PC-3 (cell line): ENCODE data around the gene MAPK4. TPM values are rescaled to one million over a fixed set of nuclear protein-coding genes. Genes with fewer than 3 reads are reported as not detected.
"Not testable (repeated sequence)": the region's sequence is repeated elsewhere in the genome, so short reads cannot be mapped to it uniquely, and the experiment has no call there.

ENCODE experiments used
- ATAC-seq: fragments of 200-7000 bp; cut with Tn5 transposase; 2 replicates; pipeline ENCODE4 v1.9.1; 2020; ENCODE audit warnings: mild to moderate bottlenecking, moderate library complexity
- BruUV-seq: library from RNA; stranded (reverse); fragments of 400-500 nt; replicated peaks from 2 replicates; lab custom pipeline; 2021; lab: Mats Ljungman, UMichigan
- CTCF ChIA-PET: fragments of 300-600 bp; sonication (Branson Sonifier 250); formaldehyde crosslinking; loops from one replicate; lab custom pipeline; 2022; ENCODE audit warnings: antibody characterized with exemption; lab: Charles Lee
- POLR2A ChIA-PET: fragments of 300-600 bp; sonication (Branson Sonifier 250); formaldehyde crosslinking; loops from one replicate; lab custom pipeline; 2022; ENCODE audit warnings: antibody characterized with exemption; ENCODE audit not compliant: unreplicated experiment; lab: Charles Lee
- DNase-seq: peaks from one replicate; pipeline ENCODE4 v3.0.0-alpha.2; 2015
- H2AFZ ChIP-seq: fragments of 300-600 bp; sonication (generic); 2 replicates; pipeline ENCODE4 v1.6.0; 2016; ENCODE audit warnings: antibody characterized with exemption, low read length
- H3F3A ChIP-seq: fragments of 300-600 bp; sonication (generic); one replicate; pipeline ENCODE4 v1.6.0; 2017; ENCODE audit warnings: antibody characterized with exemption, low read length, control low read depth, mild to moderate bottlenecking; ENCODE audit not compliant: unreplicated experiment
- H3K27ac ChIP-seq: fragments of 300-600 bp; sonication (generic); 2 replicates; pipeline ENCODE4 v1.5.1; 2016; ENCODE audit warnings: mild to moderate bottlenecking, low read length
- H3K27me3 ChIP-seq: fragments of 300-600 bp; sonication (generic); 2 replicates; pipeline ENCODE4 v1.6.1; 2016; ENCODE audit warnings: low read length, mixed read lengths
- H3K36me3 ChIP-seq: fragments of 300-600 bp; sonication (generic); 2 replicates; pipeline ENCODE4 v1.6.1; 2016; ENCODE audit warnings: low read depth, mixed run types, low read length, mixed read lengths
- H3K4me1 ChIP-seq: fragments of 300-600 bp; sonication (generic); 2 replicates; pipeline ENCODE4 v1.5.1; 2016; ENCODE audit warnings: low read length; ENCODE audit not compliant: insufficient read depth
- H3K4me2 ChIP-seq: fragments of 300-600 bp; sonication (generic); 2 replicates; pipeline ENCODE4 v1.6.0; 2016; ENCODE audit warnings: low read length
- H3K4me3 ChIP-seq: fragments of 300-600 bp; sonication (generic); 2 replicates; pipeline ENCODE4 v1.5.1; 2016; ENCODE audit warnings: mild to moderate bottlenecking, low read length, mixed read lengths
- H3K79me2 ChIP-seq: fragments of 300-600 bp; sonication (generic); 2 replicates; pipeline ENCODE4 v1.6.1; 2017; ENCODE audit warnings: low read length, mixed read lengths
- H3K9ac ChIP-seq: fragments of 300-600 bp; sonication (generic); 2 replicates; pipeline ENCODE4 v1.6.0; 2016; ENCODE audit warnings: mild to moderate bottlenecking, low read length
- H3K9me2 ChIP-seq: fragments of 300-600 bp; sonication (generic); replicated peaks from 2 replicates; pipeline ENCODE4 v1.6.1; 2016; ENCODE audit warnings: mixed run types, low read length, mixed read lengths
- H3K9me3 ChIP-seq: fragments of 300-600 bp; sonication (generic); 2 replicates; pipeline ENCODE4 v1.6.1; 2016; ENCODE audit warnings: low read length, mixed read lengths
- H4K20me1 ChIP-seq: fragments of 300-600 bp; sonication (generic); 2 replicates; pipeline ENCODE4 v1.6.1; 2016; ENCODE audit warnings: low read length, mixed read lengths
- EZH2 ChIP-seq: fragments of 300-600 bp; sonication (generic); IDR thresholded peaks from one replicate; pipeline ENCODE4 v1.6.1; 2017; ENCODE audit warnings: antibody characterized with exemption, mild to moderate bottlenecking, low read length; ENCODE audit not compliant: unreplicated experiment
- EZH2phosphoT487 ChIP-seq: fragments of 300-600 bp; sonication (generic); IDR thresholded peaks from 2 replicates; pipeline ENCODE4 v1.6.1; 2018; ENCODE audit warnings: mild to moderate bottlenecking, antibody characterized with exemption, low read length, borderline replicate concordance
- intact Hi-C: fragments of 100-400 bp; cut with micrococcal nuclease; formaldehyde crosslinking; loops from 2 replicates; pipeline ENCODE4 v1.9.0; 2023
- total RNA-seq: library from RNA; depleted of rRNA; stranded (reverse); fragments of >200 nt; gene quantifications from 2 replicates; pipeline ENCODE4 v1.2.3, GENCODE V29; 2014
- TF ChIP-seq, protein P1 (sequence below): fragments of 300-600 bp; sonication (generic); conservative IDR thresholded peaks from 2 replicates; pipeline ENCODE4 v1.5.1; 2017; ENCODE audit warnings: antibody characterized with exemption, low read depth, mild to moderate bottlenecking, low read length

Gene MAPK4
- total RNA-seq, 1 experiment from 2014 or later: not detected

DNA sequence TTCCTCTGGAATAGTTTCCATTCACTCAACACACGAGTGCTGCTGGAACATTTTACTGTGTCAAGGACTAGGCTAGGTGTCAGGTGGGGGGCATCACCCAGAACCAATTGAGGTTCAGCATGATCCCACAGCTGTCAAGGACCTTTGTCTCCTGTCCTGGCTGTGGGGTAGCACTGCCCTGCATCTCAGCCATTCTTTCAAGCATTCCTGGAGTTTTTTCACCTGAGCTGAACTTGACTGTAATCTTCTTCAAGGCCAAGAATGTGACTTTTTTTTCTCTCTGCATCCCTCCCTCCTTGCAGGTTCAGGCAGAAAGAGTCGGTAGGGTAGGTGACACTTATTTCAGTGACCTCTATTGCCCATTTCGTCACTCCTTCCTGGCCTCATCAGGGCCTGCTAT lies 3.5 kb downstream of the MAPK4 start:
- ChIA-PET CTCF (no interaction called here), POLR2A (no interaction called here)
- Histone ChIP-seq H3K4me3 (no peak overlapping the region), H3K9me3 (no peaks in the 10 kb centered on the region), H4K20me1 (no peaks in the 10 kb centered on the region), H3F3A (no peaks in the 10 kb centered on the region), H3K4me2 (no peak overlapping the region), H3K27ac (no peak overlapping the region), H3K79me2 (no peaks in the 10 kb centered on the region), H3K9me2 (no peaks in the 10 kb centered on the region), H3K27me3 (peaks cover 25% of the 10 kb centered on the region), H3K4me1 (no peaks in the 10 kb centered on the region), H2AFZ (no peak overlapping the region), H3K36me3 (no peaks in the 10 kb centered on the region), H3K9ac (no peak overlapping the region)
- TF ChIP-seq EZH2phosphoT487: no peak
- TF ChIP-seq, protein P1, sequence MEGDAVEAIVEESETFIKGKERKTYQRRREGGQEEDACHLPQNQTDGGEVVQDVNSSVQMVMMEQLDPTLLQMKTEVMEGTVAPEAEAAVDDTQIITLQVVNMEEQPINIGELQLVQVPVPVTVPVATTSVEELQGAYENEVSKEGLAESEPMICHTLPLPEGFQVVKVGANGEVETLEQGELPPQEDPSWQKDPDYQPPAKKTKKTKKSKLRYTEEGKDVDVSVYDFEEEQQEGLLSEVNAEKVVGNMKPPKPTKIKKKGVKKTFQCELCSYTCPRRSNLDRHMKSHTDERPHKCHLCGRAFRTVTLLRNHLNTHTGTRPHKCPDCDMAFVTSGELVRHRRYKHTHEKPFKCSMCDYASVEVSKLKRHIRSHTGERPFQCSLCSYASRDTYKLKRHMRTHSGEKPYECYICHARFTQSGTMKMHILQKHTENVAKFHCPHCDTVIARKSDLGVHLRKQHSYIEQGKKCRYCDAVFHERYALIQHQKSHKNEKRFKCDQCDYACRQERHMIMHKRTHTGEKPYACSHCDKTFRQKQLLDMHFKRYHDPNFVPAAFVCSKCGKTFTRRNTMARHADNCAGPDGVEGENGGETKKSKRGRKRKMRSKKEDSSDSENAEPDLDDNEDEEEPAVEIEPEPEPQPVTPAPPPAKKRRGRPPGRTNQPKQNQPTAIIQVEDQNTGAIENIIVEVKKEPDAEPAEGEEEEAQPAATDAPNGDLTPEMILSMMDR: no peak
- TF ChIP-seq EZH2: no peak
- no TSS peak for BruUV-seq
- intact Hi-C loops: no loop called here
- DNase-seq: no peak
- no peak for ATAC-seq

DNA sequence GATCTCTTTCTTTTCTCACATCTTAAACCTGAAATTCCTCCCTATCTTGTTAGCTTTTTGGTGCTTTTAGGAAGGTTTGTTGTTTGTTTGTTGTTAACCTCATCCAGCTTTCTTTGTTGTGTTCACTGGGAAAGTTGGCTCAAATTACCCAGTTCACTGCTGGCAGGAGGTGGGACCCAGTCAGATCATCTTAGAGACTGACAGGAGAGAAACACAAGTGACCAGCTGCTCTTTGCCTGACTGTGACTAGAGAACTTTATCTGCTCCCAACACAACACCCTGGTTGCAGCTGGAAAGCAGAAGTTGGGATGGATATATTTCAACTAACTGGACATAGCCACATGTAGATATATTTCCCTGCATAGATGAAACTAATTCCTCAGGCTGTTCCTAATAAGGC lies 10.0 kb downstream of the MAPK4 start:
- Histone ChIP-seq H3K9ac (no peak overlapping the region), H3K4me1 (no peaks in the 10 kb centered on the region), H3K4me2 (no peak overlapping the region), H3K9me3 (no peaks in the 10 kb centered on the region), H3K36me3 (no peaks in the 10 kb centered on the region), H3K27me3 (peaks cover 8% of the 10 kb centered on the region; the same call in 1 of the 2 replicates), H3K4me3 (no peak overlapping the region), H3K9me2 (no peaks in the 10 kb centered on the region), H4K20me1 (no peaks in the 10 kb centered on the region), H3F3A (no peaks in the 10 kb centered on the region), H2AFZ (no peak overlapping the region), H3K79me2 (no peaks in the 10 kb centered on the region), H3K27ac (no peak overlapping the region)
- TF ChIP-seq, protein P1: no peak
- TF ChIP-seq EZH2phosphoT487 (no peak), EZH2 (no peak)
- ATAC-seq (no peak), DNase-seq (no peak)
- CTCF ChIA-PET: no interaction called here
- intact Hi-C loops: no loop called here
- no TSS peak for BruUV-seq
- POLR2A ChIA-PET: no interaction called here

DNA sequence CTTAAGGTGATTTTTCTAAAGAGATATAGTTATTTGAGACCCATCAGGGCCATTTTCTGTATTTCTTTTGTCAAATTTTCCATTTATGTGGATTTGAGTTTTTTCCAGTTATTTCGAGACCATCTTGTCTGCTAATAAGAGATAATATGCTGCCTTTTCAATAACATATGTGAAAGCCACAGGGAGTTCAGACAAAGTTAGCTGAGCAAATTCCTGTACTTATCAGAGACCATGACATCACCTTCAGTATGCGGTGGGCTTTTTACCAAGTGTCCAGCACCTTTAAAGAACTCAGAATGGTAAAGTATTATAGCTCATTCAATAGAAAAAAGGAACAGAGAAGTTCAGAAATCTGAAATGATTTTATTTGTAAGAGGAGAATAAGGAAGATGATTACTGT lies 11.7 kb downstream of the MAPK4 start:
- H3K9me2 ChIP-seq: no peaks in the 10 kb centered on the region
- H3K9ac ChIP-seq: no peak overlapping the region
- H3K4me2 ChIP-seq: no peak overlapping the region
- peaks cover 9% of the 10 kb centered on the region; the same call in 1 of the 2 replicates for H3K27me3 ChIP-seq
- DNase-seq (no peak), ATAC-seq (no peak)
- no peaks in the 10 kb centered on the region for H3K36me3 ChIP-seq
- ChIA-PET CTCF (no interaction called here), POLR2A (no interaction called here)
- H3F3A ChIP-seq: no peaks in the 10 kb centered on the region
- no peaks in the 10 kb centered on the region for H3K4me1 ChIP-seq
- TF ChIP-seq EZH2phosphoT487 (no peak), EZH2 (no peak)
- TF ChIP-seq, protein P1: no peak
- H3K4me3 ChIP-seq: no peak overlapping the region
- BruUV-seq: no TSS peak
- no peaks in the 10 kb centered on the region for H4K20me1 ChIP-seq
- H2AFZ ChIP-seq: no peak overlapping the region
- intact Hi-C loops: no loop called here
- no peak overlapping the region for H3K27ac ChIP-seq
- H3K9me3 ChIP-seq: no peaks in the 10 kb centered on the region
- H3K79me2 ChIP-seq: no peaks in the 10 kb centered on the region

DNA sequence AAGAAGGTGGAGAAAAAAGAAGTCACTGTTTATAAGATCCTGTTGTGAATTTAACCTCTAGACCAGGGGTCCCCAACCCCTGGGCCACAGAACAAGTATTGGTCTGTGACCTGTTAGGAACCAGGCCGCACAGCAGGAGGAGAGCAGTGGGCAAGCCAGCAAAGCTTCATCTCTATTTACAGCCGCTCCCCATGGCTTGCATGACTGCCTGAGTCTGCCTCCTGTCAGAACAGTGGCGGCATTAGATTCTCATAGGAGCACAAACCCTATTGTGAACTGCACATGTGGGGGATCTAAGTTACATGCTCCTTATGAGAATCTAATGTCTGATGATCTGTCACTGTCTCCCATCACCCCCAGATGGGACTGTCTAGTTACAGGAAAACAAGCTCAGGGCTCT lies 13.3 kb downstream of the MAPK4 start:
- POLR2A ChIA-PET, H3K9ac ChIP-seq, BruUV-seq, H3K4me1 ChIP-seq, H3K27me3 ChIP-seq, CTCF ChIA-PET, H3K9me3 ChIP-seq, H2AFZ ChIP-seq, H3K27ac ChIP-seq, DNase-seq, H3F3A ChIP-seq, H3K4me2 ChIP-seq, H4K20me1 ChIP-seq, H3K9me2 ChIP-seq, H3K36me3 ChIP-seq, intact Hi-C loops, ATAC-seq, H3K4me3 ChIP-seq, H3K79me2 ChIP-seq: not testable (repeated sequence)
